Measurements from ENCODE around the gene UNC45B.
"Not testable (repeated sequence)": the region's sequence is repeated elsewhere in the genome, so short reads cannot be mapped to it uniquely, and the experiment has no call there.

UNC45B gene

GRCh38 chr17:35172321-35172720 lies 24.7 kb downstream of the UNC45B start:
- not testable (repeated sequence) for DNase-seq (ENCODE audit: low spot score)

GRCh38 chr17:35174835-35175334 lies 27.3 kb downstream of the UNC45B start:
- no peak for DNase-seq (ENCODE audit: low spot score)

GRCh38 chr17:35175638-35176415 lies 28.2 kb downstream of the UNC45B start:
- no peak for DNase-seq (ENCODE audit: low spot score)

DNA sequence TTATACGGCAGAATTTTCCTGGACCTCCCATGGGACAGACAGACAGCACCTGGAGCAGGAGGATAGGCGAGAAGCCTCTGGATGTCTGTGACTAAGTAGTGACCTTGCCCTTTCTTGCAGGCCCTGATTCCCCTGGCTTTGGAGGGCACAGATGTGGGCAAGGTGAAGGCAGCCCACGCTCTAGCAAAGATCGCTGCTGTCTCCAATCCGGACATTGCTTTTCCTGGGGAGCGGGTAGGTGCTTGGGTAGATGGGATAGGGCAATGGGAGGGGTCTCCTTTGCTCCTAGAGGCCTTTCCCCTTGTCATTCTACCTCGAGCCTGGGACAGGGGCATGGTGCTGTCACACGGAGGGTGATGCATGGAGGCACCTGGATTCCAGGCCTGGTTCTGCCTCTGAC lies 29.3 kb downstream of the UNC45B start:
- DNase-seq (ENCODE audit: low spot score): no peak

- not testable (repeated sequence) for DNase-seq (ENCODE audit: low spot score)
Measured at GRCh38 chr17:35179379-35179778, 31.8 kb downstream of the UNC45B start.

- DNase-seq (ENCODE audit: low spot score): no peak
Measured at GRCh38 chr17:35183332-35183731, 35.7 kb downstream of the UNC45B start.

DNA sequence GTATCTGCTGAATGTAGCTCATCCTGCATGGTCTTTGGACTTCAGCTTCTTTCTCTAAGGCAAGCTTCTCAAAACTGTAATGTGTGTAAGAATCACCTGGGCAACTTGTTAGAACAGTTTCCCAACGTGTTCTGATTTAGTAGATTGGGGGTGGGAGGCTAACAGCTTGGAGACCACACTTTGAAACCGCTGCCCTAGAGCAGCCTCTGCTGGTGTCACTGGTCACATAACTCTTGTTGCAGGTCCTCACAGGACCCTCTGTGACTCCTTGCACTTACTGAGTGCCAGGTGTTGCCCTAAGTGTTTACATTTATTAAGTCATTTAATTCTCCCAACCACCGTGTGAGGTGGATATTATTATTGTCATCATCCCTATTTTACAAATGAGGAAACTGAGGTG lies 36.7 kb downstream of the UNC45B start:
- no peak for DNase-seq (ENCODE audit: low spot score)

DNA sequence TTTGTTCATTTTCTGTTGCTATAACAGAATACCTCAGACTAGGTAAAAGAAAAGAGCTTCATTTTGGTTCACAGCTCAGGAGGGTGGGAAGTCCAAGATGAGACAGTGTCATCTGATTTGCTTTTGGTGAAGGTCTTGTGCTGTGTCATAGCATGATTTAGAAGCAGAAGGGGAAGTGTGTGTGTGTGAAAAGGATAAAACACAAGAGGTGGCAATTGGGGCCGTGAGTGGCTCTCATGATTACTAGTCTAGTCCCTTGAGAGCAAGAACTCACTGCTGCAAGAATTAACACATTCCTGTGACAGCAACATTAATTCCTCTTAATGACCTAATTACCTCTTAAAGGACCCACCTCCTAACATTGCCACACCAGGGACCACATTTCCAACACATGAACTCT lies 38.2 kb downstream of the UNC45B start:
- DNase-seq (ENCODE audit: low spot score): peak; percentile 19

DNA sequence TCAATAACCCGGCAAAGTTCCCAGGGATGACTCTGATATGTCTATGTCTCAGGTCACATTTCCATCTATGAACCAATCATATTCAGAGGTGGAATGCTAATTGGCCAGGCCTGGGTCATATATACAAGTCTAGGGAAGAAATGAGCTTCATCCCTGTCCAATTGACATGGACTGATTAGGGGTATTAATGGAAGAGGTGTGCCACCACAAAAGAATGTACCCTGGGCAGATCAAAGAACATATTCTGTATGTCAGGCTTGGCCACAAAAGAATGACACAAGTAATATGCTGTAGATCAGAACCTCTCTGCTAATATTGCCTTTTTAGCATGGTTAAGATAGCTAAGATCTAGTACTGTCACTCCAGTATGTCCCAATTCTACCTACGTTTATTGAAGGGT lies 39.9 kb downstream of the UNC45B start:
- no peak for DNase-seq (ENCODE audit: low spot score)

- DNase-seq (ENCODE audit: low spot score): no peak
Measured at GRCh38 chr17:35188111-35188510, 40.5 kb downstream of the UNC45B start.

- no peak for DNase-seq (ENCODE audit: low spot score)
Measured at GRCh38 chr17:35189291-35189690, 41.7 kb downstream of the UNC45B start.

- DNase-seq (ENCODE audit: low spot score): no peak
Measured at GRCh38 chr17:35191001-35191695, 43.5 kb downstream of the UNC45B start.

DNA sequence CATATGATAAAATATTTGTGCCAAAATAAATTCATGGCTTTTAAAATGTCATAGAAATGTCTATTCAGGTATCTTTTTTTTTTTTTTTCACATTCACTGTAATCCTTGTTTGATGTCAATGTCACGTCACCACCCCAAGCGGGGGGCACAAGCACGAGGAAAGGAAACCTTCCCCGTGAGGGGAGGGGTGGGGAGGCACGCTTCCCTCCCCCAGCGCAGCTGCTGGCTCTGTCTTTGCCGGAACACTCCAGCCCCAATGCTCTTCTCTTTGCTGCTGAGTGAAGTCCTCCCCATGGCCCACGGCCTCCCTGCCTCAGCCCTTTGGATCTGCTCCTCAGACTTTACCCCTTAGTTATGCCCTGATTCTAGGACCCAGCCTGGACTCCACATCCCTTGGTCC lies 45.1 kb downstream of the UNC45B start:
- DNase-seq (ENCODE audit: low spot score): no peak

GRCh38 chr17:35194001-35194400 lies 46.4 kb downstream of the UNC45B start, which contains the start of gene SLC35G3:
Gene SLC35G3, minus strand, starts transcription at chr17:35194393. Its CDS starts 86 bp downstream, at chr17:35194307.
- not testable (repeated sequence) for DNase-seq (ENCODE audit: low spot score)

DNA sequence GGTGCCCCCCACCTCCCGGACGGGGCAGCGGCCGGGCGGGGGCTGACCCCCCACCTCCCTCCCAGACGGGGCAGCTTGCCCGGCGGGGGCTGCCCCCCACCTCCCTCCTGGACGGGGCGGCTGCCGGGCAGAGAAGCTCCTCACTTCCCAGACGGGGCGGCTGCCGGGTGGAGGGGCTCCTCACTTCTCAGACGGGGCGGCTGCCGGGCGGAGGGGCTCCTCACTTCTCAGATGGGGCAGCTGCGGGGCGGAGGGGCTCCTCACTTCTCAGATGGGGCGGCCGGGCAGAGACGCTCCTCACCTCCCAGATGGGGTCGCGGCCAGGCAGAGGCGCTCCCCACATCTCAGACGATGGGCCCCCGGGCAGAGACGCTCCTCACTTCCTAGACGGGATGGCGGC lies 47.4 kb downstream of the UNC45B start:
- not testable (repeated sequence) for DNase-seq (ENCODE audit: low spot score)

DNA sequence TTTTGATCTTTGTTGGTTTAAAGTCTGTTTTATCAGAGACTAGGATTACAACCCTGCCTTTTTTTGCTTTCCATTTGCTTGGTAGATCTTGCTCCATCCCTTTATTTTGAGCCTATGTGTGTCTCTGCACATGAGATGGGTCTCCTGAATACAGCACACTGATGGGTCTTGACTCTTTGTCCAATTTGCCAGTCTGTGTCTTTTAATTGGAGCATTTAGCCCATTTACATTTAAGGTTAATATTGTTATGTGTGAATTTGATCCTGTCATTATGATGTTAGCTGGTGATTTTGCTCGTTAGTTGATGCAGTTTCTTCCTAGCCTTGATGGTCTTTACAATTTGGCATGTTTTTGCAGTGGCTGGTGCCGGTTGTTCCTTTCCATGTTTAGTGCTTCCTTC lies 55.0 kb downstream of the UNC45B start:
- DNase-seq (ENCODE audit: low spot score): not testable (repeated sequence)

GRCh38 chr17:35210741-35211140 lies 63.1 kb downstream of the UNC45B start:
- DNase-seq (ENCODE audit: low spot score): no peak

GRCh38 chr17:35212668-35213067 lies 65.1 kb downstream of the UNC45B start:
- peak; percentile 22 for DNase-seq (ENCODE audit: low spot score)

- peak; percentile 17 for DNase-seq (ENCODE audit: low spot score)
Measured at GRCh38 chr17:35213412-35213940, 65.9 kb downstream of the UNC45B start.

- peak; percentile 87 for DNase-seq (ENCODE audit: low spot score)
Measured at GRCh38 chr17:35214192-35214591, 66.6 kb downstream of the UNC45B start.

DNA sequence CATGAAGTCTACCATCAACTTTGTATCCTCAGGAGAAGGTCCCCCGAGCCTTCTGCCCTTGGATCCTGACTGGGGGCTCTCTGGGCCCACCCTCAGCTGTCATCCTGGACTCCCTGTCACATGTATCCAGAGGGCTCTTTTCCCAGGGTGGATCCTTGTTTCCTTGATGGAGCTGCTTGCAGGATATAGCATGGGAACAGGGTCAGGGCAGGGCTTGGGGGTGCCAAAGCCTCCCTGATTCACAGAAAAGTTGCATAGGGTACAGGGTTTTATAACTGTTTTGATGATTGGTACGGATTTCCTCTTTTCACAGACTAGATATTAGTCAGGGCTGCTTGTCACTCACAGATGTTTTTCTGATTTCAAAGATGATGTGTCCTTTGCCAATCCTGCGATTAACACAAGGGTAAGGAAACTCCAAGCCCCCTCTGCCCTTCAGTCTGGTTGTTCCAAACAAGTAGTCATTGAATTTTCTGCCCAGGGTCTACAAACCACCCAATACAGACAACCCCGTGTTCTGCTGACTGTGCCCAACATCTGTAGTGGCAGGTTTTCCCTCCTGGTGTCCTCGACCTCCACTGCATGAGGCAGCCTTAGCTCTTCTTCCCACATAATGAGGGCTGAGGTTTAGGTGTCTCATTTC lies 67.1 kb downstream of the UNC45B start:
- DNase-seq (ENCODE audit: low spot score): peak; percentile 74

GRCh38 chr17:35217107-35217506 lies 69.5 kb downstream of the UNC45B start:
- no peak for DNase-seq (ENCODE audit: low spot score)

Measured in activated CD4-positive, alpha-beta T cell treated with anti-CD3 and anti-CD28 coated beads, Interleukin-2, Interleukin-4, amounts not matched to agents 100 ng/mL and 50 ng/mL, durations not matched to agents 16 hours and 8 hours (primary cell).